Right lobe of liver (tissue), 6 donors: ENCODE data around the gene KRT80. TPM values are rescaled to one million over a fixed set of nuclear protein-coding genes. Genes with fewer than 3 reads are reported as not detected.

Experiments used
- ATAC-seq, 4 donors: fragments of 200-7000 bp; cut with Tn5 transposase; one replicate each; pipeline ENCODE4 v1.9.1; 2020; ENCODE audit warnings: mild to moderate bottlenecking in 4 of 4, moderate library complexity in 4 of 4
- DNase-seq, 3 donors: peaks; one replicate each; pipeline ENCODE4 v3.0.0-alpha.2; 2020
- H3K27ac ChIP-seq, 3 donors: fragments of 200-600 bp; one replicate each; pipeline ENCODE4 v1.8.0; 2022
- H3K27me3 ChIP-seq, 2 donors: fragments of 200-600 bp; one replicate each; pipeline ENCODE4 v1.8.0; 2022
- H3K36me3 ChIP-seq, 4 donors: fragments of 200-600 bp; sonication (generic) in 1 of 4; one replicate each; pipeline versions ENCODE4 v1.5.1 to v1.8.0; 2017 to 2022; ENCODE audit warnings: control low read depth in 1 of 4
- H3K4me1 ChIP-seq, 4 donors: fragments of 200-600 bp; sonication (generic) in 1 of 4; one replicate each; pipeline versions ENCODE4 v1.5.1 to v1.8.0; 2017 to 2022; ENCODE audit warnings: control low read depth in 1 of 4
- H3K4me3 ChIP-seq, 3 donors: fragments of 200-600 bp; one replicate each; pipeline ENCODE4 v1.8.0; 2022
- H3K9me3 ChIP-seq, 4 donors: fragments of 200-600 bp; sonication (generic) in 1 of 4; one replicate each; pipeline versions ENCODE4 v1.5.1 to v1.8.0; 2017 to 2022; ENCODE audit warnings: control low read depth in 1 of 4
- CTCF ChIP-seq, 4 donors: fragments of 200-600 bp in 3 of 4; fragments of 450-650 bp in 1 of 4; IDR thresholded peaks; one replicate each; pipeline versions ENCODE4 v1.5.1 to v1.8.0; 2016 to 2022; ENCODE audit warnings: antibody characterized with exemption in 4 of 4, mild to moderate bottlenecking in 2 of 4
- POLR2A ChIP-seq: fragments of 450-650 bp; IDR thresholded peaks from one replicate; pipeline ENCODE4 v1.6.1; 2017; ENCODE audit warnings: antibody characterized with exemption, mild to moderate bottlenecking
- WGBS: methylation state at CpG from one replicate; pipeline ENCODE4 v1.1.6; 2018; ENCODE audit warnings: low coverage, low lambda C conversion rate; ENCODE audit not compliant: insufficient coverage; ENCODE audit errors: missing lambda C conversion rate; 5-methylcytosine and 5-hydroxymethylcytosine counted together
- intact Hi-C, 2 donors: fragments of 100-400 bp; cut with DNase I; formaldehyde crosslinking; loops; one replicate each; pipeline versions ENCODE4 v1.11.2 to v1.14.1; 2022
- total RNA-seq, 6 experiments: library from RNA; depleted of rRNA in 2 of 6; stranded (reverse); fragments of >200 nt in 2 of 6; fragmentation: NEBNext Ultra II Directional in 3 of 6; extraction: Animal tissue kit (Norgen Biotek cat#: 25700) in 3 of 6; gene quantifications; one replicate each; pipeline versions ENCODE4 v1.1.0 to v1.2.4, GENCODE V29; 2016 to 2023
- donor health status: DM: no; HTN: yes; CAD: no.
- donor health status: DM: no; HTN: no; CAD: no.
- donor health status: DM: no; HTN: no; CAD: no.
- donor health status: DM: no; HTN: yes; CAD: no.
- donor health status: DM: no; HTN: yes; CAD: no.

Gene KRT80
- total RNA-seq, 6 experiments from 2014 or later, result 0.09 to 0.51 (median 0.15) TPM

GRCh38 chr12:52213564-52214420 is 22.0 kb upstream of the KRT80 start:
- WGBS, result 21% methylated on average over 4 of the region's 13 CpGs
- no peak for TF ChIP-seq POLR2A
- peak; percentile 88 to 98 (median 96) for TF ChIP-seq CTCF (IDR thresholded peaks at IDR 0.05)
- no peak overlapping the region for H3K27ac ChIP-seq
- H3K27me3 ChIP-seq, result no peaks in the 10 kb centered on the region
- intact Hi-C loops, result loop anchor here in 1 of 2 donors (5.0 kb wide), 1 partner anchor 46 kb away; no protein-coding TSS in a partner anchor
- H3K4me3 ChIP-seq, result no peak overlapping the region
- no peaks in the 10 kb centered on the region for H3K36me3 ChIP-seq
- no peaks in the 10 kb centered on the region for H3K9me3 ChIP-seq
- ATAC-seq (peak; percentile 90 to 99 (median 94)), DNase-seq (peak; percentile 77 to 85 (median 85))
- no peaks in the 10 kb centered on the region for H3K4me1 ChIP-seq

DNA sequence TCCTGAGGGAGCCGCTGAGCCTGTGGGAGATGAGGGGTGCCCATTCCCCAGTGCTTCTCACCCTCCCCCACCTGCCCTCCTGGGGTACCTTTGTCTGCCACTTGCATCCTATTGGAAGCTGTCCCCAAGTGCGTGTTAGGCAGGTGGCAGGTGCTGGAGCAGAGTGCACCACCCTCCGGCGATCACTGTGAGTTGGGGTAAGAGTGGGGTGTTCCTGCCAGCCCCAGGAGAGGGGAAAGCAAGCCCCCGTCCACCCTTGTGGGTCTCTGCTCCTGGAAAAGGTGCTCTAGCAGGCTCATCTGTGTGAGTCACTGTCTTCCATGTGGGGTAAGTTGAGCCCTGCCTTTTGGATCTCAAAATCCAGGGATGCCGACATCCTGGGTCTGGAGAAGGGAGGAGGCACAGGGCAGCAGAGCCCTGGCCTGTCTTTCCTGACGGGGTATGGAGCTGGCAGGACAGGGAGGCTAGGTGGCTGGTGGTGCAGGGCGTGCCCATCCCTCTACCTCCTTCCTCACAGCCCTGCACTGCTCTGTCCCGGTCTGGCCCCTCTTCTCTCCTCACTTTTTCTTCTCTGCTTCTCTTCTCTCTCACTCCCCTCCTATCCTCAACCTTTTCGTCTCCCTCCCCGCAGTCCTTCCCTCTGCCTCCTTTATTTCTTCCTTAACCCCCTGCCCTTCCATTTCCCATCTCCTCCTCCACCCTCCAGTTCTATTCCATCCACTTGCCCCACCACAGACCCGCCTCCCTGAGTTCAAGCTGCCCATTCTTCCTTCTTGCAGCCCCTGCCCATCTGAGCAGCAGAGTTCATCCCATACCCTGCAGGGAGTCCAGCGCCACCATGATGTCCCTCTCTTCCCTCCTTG is 21.1 kb upstream of the KRT80 start:
- WGBS, result 41% methylated on average over 8 of the region's 13 CpGs

GRCh38 chr12:52211716-52212585 is 20.1 kb upstream of the KRT80 start:
- H3K27ac ChIP-seq, result no peak overlapping the region
- DNase-seq, result peak in 2 of 3 donors; percentile 13 to 45
- no peaks in the 10 kb centered on the region for H3K36me3 ChIP-seq
- intact Hi-C loops, result loop anchor here in 1 of 2 donors (5.0 kb wide), 1 partner anchor 45 kb away; no protein-coding TSS in a partner anchor
- no peak for ATAC-seq
- no peak for TF ChIP-seq POLR2A
- TF ChIP-seq CTCF (IDR thresholded peaks at IDR 0.05), result no peak
- H3K9me3 ChIP-seq, result no peaks in the 10 kb centered on the region
- no peak overlapping the region for H3K4me3 ChIP-seq
- no peaks in the 10 kb centered on the region for H3K4me1 ChIP-seq
- H3K27me3 ChIP-seq, result no peaks in the 10 kb centered on the region
- WGBS, result 60% methylated on average over 4 of the region's 13 CpGs

More for the DNA sequence above, 21.1 kb upstream of the KRT80 start:
- H3K9me3 ChIP-seq, result no peaks in the 10 kb centered on the region
- intact Hi-C loops, result loop anchor here in 1 of 2 donors (5.0 kb wide), 1 partner anchor 46 kb away; no protein-coding TSS in a partner anchor
- no peaks in the 10 kb centered on the region for H3K36me3 ChIP-seq
- TF ChIP-seq POLR2A (no peak), CTCF (IDR thresholded peaks at IDR 0.05) (no peak)
- peak in 2 of 3 donors; percentile 18 to 50 for DNase-seq
- H3K27ac ChIP-seq, result no peak overlapping the region
- H3K4me1 ChIP-seq, result no peaks in the 10 kb centered on the region
- no peak for ATAC-seq
- H3K4me3 ChIP-seq, result no peak overlapping the region
- no peaks in the 10 kb centered on the region for H3K27me3 ChIP-seq
